Astrocyte (in vitro differentiated cells and primary cell): ENCODE data around the gene SEMA6D. TPM values are rescaled to one million over a fixed set of nuclear protein-coding genes. Genes with fewer than 3 reads are reported as not detected.

Source experiments
- DNase-seq: peaks from one replicate; pipeline ENCODE4 v3.0.0-alpha.2; 2010; ENCODE audit warnings: low read depth
- FAIRE-seq: peaks from 2 replicates; lab custom pipeline; 2011; peaks lifted over from hg19 to GRCh38; lab: Jason Lieb, UNC
- H2AFZ ChIP-seq: 2 replicates; pipeline ENCODE4 v1.6.0; 2012; ENCODE audit warnings: low read depth, low read length, inconsistent platforms
- H3K27ac ChIP-seq: 2 replicates; pipeline ENCODE4 v1.5.1; 2011; ENCODE audit warnings: low read depth, low read length, inconsistent platforms
- H3K27me3 ChIP-seq: 2 replicates; pipeline ENCODE4 v1.6.0; 2011; ENCODE audit warnings: low read length, inconsistent platforms; ENCODE audit not compliant: insufficient read depth
- H3K36me3 ChIP-seq: 2 replicates; pipeline ENCODE4 v1.5.1; 2011; ENCODE audit warnings: low read length, inconsistent platforms; ENCODE audit not compliant: insufficient read depth
- H3K4me1 ChIP-seq: 2 replicates; pipeline ENCODE4 v1.5.1; 2011; ENCODE audit warnings: low read length, inconsistent platforms; ENCODE audit not compliant: insufficient read depth
- H3K4me2 ChIP-seq: 2 replicates; pipeline ENCODE4 v1.6.0; 2012; ENCODE audit warnings: low read length, inconsistent platforms
- H3K4me3 ChIP-seq: 2 replicates; pipeline ENCODE4 v1.5.1; 2011; ENCODE audit warnings: low read depth, mild to moderate bottlenecking, low read length, inconsistent platforms; ENCODE audit not compliant: insufficient read depth
- H3K79me2 ChIP-seq: 2 replicates; pipeline ENCODE4 v1.6.0; 2012; ENCODE audit warnings: mild to moderate bottlenecking, low read length, inconsistent platforms; ENCODE audit not compliant: insufficient read depth
- H3K9ac ChIP-seq: 2 replicates; pipeline ENCODE4 v1.6.0; 2012; ENCODE audit warnings: mild to moderate bottlenecking, low read length, inconsistent platforms
- H3K9me3 ChIP-seq: 2 replicates; pipeline ENCODE4 v1.5.1; 2012; ENCODE audit warnings: low read depth, mild to moderate bottlenecking, low read length, inconsistent platforms; ENCODE audit not compliant: insufficient read depth
- H4K20me1 ChIP-seq: 2 replicates; pipeline ENCODE4 v1.6.0; 2012; ENCODE audit warnings: low read length, inconsistent platforms; ENCODE audit not compliant: insufficient read depth
- H3K27ac Mint-ChIP-seq: one replicate; pipeline ENCODE4 v1.8.0; 2021; ENCODE audit warnings: mild to moderate bottlenecking, mixed read lengths; ENCODE audit not compliant: unreplicated experiment
- H3K27me3 Mint-ChIP-seq: one replicate; pipeline ENCODE4 v1.8.0; 2021; ENCODE audit warnings: low read depth, mixed read lengths; ENCODE audit not compliant: unreplicated experiment
- H3K36me3 Mint-ChIP-seq: one replicate; pipeline ENCODE4 v1.8.0; 2021; ENCODE audit warnings: low read depth, mixed read lengths; ENCODE audit not compliant: unreplicated experiment
- H3K4me1 Mint-ChIP-seq: one replicate; pipeline ENCODE4 v1.8.0; 2021; ENCODE audit warnings: low read depth, mixed read lengths; ENCODE audit not compliant: unreplicated experiment
- H3K4me3 Mint-ChIP-seq: one replicate; pipeline ENCODE4 v1.8.0; 2021; ENCODE audit warnings: mild to moderate bottlenecking, moderate library complexity, mixed read lengths; ENCODE audit not compliant: unreplicated experiment
- H3K9me3 Mint-ChIP-seq: one replicate; pipeline ENCODE4 v1.8.0; 2021; ENCODE audit warnings: mild to moderate bottlenecking, mixed read lengths; ENCODE audit not compliant: unreplicated experiment
- EZH2 ChIP-seq: IDR thresholded peaks from 2 replicates; pipeline ENCODE4 v1.6.1; 2012; ENCODE audit warnings: mild to moderate bottlenecking, low read length, inconsistent platforms; ENCODE audit not compliant: insufficient read depth
- total RNA-seq: library from RNA; stranded (reverse); gene quantifications from 2 replicates; pipeline ENCODE4 v1.2.1, GENCODE V29; 2021
- TF ChIP-seq, protein P1 (sequence below): IDR thresholded peaks from 2 replicates; pipeline ENCODE4 v1.5.1; 2011; ENCODE audit warnings: low read depth, mild to moderate bottlenecking, inconsistent platforms, low read length, moderate library complexity; ENCODE audit not compliant: insufficient read depth

Gene SEMA6D
- total RNA-seq, 1 donor from 2014 or later, result 1.5 TPM

GRCh38 chr15:47741082-47741481 lies 23.8 kb downstream of the SEMA6D start:
- no peak overlapping the region for H3K4me3 ChIP-seq
- H3K36me3 ChIP-seq, result no peaks in the 10 kb centered on the region
- H3K9me3 Mint-ChIP-seq, result no peaks in the 10 kb centered on the region
- no peak overlapping the region for H3K27ac Mint-ChIP-seq
- TF ChIP-seq, protein P1, sequence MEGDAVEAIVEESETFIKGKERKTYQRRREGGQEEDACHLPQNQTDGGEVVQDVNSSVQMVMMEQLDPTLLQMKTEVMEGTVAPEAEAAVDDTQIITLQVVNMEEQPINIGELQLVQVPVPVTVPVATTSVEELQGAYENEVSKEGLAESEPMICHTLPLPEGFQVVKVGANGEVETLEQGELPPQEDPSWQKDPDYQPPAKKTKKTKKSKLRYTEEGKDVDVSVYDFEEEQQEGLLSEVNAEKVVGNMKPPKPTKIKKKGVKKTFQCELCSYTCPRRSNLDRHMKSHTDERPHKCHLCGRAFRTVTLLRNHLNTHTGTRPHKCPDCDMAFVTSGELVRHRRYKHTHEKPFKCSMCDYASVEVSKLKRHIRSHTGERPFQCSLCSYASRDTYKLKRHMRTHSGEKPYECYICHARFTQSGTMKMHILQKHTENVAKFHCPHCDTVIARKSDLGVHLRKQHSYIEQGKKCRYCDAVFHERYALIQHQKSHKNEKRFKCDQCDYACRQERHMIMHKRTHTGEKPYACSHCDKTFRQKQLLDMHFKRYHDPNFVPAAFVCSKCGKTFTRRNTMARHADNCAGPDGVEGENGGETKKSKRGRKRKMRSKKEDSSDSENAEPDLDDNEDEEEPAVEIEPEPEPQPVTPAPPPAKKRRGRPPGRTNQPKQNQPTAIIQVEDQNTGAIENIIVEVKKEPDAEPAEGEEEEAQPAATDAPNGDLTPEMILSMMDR, result no peak
- TF ChIP-seq EZH2, result no peak
- no peaks in the 10 kb centered on the region for H3K27me3 ChIP-seq
- no peak overlapping the region for H3K9ac ChIP-seq
- peaks cover 6% of the 10 kb centered on the region for H3K27me3 Mint-ChIP-seq
- H3K4me1 ChIP-seq, result no peaks in the 10 kb centered on the region
- no peaks in the 10 kb centered on the region for H3K9me3 ChIP-seq
- no peak overlapping the region for H2AFZ ChIP-seq
- DNase-seq (no peak), FAIRE-seq (no peak)
- no peaks in the 10 kb centered on the region for H3K36me3 Mint-ChIP-seq
- no peaks in the 10 kb centered on the region for H3K4me1 Mint-ChIP-seq
- no peak overlapping the region for H3K4me3 Mint-ChIP-seq
- no peaks in the 10 kb centered on the region for H4K20me1 ChIP-seq
- no peak overlapping the region for H3K27ac ChIP-seq
- no peak overlapping the region for H3K4me2 ChIP-seq
- H3K79me2 ChIP-seq, result no peaks in the 10 kb centered on the region

DNA sequence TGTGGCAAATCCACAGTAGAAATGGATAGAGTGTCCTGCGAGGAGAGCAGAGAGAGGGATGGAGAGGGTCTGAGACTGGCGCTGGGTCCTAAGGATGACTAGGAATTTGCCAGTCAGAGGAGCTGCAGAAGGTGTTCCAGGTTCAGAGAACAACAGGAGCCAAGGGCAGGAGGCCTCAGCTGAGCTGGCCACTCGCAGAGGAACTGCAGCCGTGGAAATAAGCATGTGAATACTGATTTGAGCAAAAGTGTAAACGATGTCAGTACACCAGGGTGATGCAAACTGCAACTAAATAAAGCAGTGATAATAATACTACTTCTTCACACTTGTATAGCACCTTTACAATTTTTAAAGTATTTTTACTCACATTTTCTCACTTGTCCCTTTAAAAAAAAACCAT lies 24.6 kb downstream of the SEMA6D start:
- H3K27me3 Mint-ChIP-seq, result peaks cover 6% of the 10 kb centered on the region
- no peak overlapping the region for H3K4me2 ChIP-seq
- H3K4me3 Mint-ChIP-seq, result no peak overlapping the region
- H3K4me1 ChIP-seq, result no peaks in the 10 kb centered on the region
- H3K4me3 ChIP-seq, result no peak overlapping the region
- no peaks in the 10 kb centered on the region for H4K20me1 ChIP-seq
- FAIRE-seq (no peak), DNase-seq (no peak)
- no peaks in the 10 kb centered on the region for H3K36me3 ChIP-seq
- no peaks in the 10 kb centered on the region for H3K9me3 ChIP-seq
- H3K79me2 ChIP-seq, result no peaks in the 10 kb centered on the region
- H3K27ac ChIP-seq, result no peak overlapping the region
- H3K36me3 Mint-ChIP-seq, result no peaks in the 10 kb centered on the region
- H3K9me3 Mint-ChIP-seq, result no peaks in the 10 kb centered on the region
- no peak overlapping the region for H3K27ac Mint-ChIP-seq
- no peaks in the 10 kb centered on the region for H3K4me1 Mint-ChIP-seq
- no peak overlapping the region for H2AFZ ChIP-seq
- TF ChIP-seq, protein P1, result no peak
- TF ChIP-seq EZH2, result no peak
- H3K27me3 ChIP-seq, result no peaks in the 10 kb centered on the region
- H3K9ac ChIP-seq, result no peak overlapping the region

- no peaks in the 10 kb centered on the region for H4K20me1 ChIP-seq
- H3K9ac ChIP-seq, result no peak overlapping the region
- TF ChIP-seq, protein P1, result no peak
- TF ChIP-seq EZH2, result no peak
- no peak overlapping the region for H3K4me3 Mint-ChIP-seq
- H3K36me3 ChIP-seq, result no peaks in the 10 kb centered on the region
- no peaks in the 10 kb centered on the region for H3K27me3 ChIP-seq
- H3K79me2 ChIP-seq, result no peaks in the 10 kb centered on the region
- no peak overlapping the region for H3K27ac ChIP-seq
- no peaks in the 10 kb centered on the region for H3K4me1 ChIP-seq
- no peak overlapping the region for H2AFZ ChIP-seq
- H3K9me3 Mint-ChIP-seq, result no peaks in the 10 kb centered on the region
- no peak overlapping the region for H3K4me2 ChIP-seq
- FAIRE-seq, result no peak
- H3K36me3 Mint-ChIP-seq, result no peaks in the 10 kb centered on the region
- no peaks in the 10 kb centered on the region for H3K4me1 Mint-ChIP-seq
- H3K27me3 Mint-ChIP-seq, result peaks cover 6% of the 10 kb centered on the region
- DNase-seq, result no peak
- H3K9me3 ChIP-seq, result no peaks in the 10 kb centered on the region
- no peak overlapping the region for H3K4me3 ChIP-seq
- no peak overlapping the region for H3K27ac Mint-ChIP-seq
Observed at GRCh38 chr15:47742334-47742733, 25.0 kb downstream of the SEMA6D start.
